Activated T-cell treated with anti-CD3 and anti-CD28 coated beads for 4 hours (primary cell): ENCODE results near the gene GPC4.
"Not testable (repeated sequence)": the region's sequence is repeated elsewhere in the genome, so short reads cannot be mapped to it uniquely, and the experiment has no call there.

Experiments used
- DNase-seq: peaks from one replicate; pipeline ENCODE4 v3.0.0-alpha.2; 2020

GPC4 gene

DNA sequence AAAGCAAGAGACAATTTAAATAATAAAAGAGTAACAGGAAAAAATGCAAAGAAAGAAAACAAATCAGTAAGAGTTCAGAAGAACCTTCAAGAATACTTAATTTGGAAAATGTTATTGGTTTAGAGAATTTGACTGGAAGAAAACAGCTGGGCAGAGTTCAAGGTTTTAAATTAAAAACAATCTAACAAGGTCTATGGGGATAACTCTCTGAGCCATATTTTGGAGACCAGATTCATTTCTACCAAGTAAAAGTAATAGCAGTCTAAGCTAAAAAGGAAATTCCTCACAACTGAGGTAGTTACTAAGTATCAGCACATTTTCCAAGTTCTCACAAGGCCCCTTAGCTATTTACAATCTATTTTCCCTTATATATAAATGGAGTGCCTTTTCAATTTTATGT is 114.7 kb downstream of the GPC4 start:
- no peak for DNase-seq

DNA sequence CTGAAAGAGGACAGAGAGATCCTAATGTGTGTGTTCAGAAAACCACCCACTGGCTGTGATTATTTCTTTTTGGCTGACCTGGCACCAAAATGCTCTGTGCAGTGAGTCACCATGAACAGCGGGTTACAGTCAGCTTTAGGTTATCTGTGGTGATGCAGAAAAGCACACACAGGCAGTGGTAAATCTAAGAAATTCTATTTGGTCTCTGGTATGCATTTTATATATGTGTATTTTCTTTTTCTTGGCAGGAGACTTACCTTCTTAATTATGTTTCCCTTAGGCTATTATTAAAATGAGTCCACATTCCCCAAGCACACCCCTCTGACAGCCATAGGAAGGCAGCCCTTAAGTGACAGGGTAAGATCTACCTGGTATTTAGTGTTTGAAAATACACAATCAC is 118.0 kb downstream of the GPC4 start:
- DNase-seq = no peak

DNA sequence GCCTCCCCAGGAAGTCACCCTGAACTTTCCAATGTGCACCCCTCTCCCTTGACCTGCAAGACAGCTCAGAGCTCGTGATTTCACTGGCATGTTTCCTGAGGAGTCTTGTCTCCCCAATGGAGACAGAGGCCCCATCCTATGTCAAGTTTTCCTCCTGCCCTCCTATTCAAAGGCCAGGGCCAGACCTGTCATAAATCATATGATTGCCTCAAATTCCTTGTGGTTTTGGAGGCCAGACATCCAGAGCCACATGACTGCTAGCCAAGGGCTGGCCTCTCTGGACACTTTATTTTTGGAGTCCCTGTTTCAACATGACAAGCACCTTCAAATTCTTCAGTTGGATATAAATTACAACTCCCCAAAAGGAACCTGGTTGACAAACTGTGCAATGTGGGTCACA is 121.2 kb downstream of the GPC4 start:
- DNase-seq = no peak

DNA sequence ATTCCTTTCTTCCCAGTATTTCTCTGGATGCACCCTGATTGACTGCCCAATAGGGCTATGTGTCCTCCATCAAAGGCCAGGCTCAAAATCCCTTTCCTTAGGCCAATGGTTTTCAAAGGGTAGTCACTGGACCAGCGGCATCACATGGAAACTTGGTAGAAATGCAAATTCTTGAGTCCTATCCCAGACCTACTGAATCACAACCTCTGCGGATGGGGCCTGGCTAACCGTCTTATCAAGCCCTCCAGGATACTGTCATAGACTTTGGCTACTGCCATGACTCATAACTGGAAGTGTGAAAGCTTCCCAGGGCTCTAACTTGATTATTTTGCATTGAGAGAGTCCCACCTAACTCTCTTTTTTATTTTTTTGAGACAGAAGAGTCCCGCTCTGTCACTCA is 125.2 kb downstream of the GPC4 start:
- no peak for DNase-seq

DNA sequence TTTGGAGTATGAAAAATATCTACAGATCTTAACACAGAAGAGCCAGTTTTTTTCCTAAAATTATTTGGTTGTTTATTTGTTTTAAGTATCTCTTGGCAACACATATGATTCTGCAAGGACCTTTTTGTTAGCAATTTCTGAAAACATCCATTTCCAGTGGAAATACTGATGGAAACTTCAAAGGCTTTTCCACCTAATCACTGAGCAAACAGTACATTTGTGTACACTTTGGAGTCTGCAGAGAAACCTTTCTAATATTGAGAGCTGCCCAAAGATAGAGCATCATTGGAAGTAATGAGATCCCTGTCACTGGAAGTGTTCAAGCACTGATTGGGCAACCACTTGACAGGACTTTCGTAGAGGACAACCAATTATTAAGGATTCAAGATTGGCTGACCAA is 127.4 kb downstream of the GPC4 start:
- no peak for DNase-seq

DNA sequence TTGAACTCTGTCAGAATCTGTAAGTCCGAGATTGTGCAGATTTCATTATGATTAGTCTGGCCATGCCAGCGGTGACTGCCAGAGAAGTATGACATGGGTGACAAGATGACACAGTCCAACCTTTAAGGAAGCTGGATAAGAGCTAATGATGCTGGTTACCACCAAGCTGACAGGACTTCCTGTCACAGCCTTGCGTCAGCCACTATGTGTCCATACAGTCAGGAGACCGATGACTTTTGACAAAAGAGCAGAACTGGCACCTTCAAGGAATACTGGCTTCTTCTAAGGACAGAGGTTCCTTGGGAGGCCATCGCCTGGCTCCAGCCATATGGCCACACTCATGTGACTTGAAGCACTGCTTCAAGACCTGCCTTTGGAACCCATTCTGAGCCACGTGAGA is 129.9 kb downstream of the GPC4 start:
- no peak for DNase-seq

DNA sequence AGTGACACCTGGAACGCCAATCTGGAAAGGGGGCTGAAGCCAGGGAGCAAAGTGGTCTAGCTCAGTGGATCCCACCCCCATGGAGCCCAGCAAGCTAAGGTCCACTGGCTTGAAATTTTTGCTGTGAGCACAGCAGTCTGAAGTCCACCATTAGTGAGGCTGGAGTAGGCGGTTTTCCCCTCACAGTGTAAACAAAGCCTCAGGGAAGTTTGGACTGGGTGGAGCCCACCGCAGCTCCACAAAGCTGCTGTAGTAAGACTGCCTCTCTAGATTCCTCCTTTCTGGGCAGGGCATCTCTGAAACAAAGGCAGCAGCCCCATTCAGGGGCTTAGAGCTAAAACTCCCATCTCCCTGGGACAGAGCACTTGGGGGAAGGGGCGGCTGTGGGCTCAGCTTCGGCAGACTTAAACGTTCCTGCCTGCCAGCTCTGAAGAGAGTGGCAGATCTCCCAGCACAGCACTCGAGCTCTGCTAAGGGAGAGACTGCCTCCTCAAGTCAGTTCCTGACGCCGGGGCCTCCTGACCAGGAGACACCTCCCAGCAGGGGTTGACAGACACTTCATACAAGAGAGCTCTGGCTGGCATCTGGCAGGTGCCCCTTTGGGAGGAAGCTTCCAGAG is 136.1 kb downstream of the GPC4 start:
- not testable (repeated sequence) for DNase-seq

DNA sequence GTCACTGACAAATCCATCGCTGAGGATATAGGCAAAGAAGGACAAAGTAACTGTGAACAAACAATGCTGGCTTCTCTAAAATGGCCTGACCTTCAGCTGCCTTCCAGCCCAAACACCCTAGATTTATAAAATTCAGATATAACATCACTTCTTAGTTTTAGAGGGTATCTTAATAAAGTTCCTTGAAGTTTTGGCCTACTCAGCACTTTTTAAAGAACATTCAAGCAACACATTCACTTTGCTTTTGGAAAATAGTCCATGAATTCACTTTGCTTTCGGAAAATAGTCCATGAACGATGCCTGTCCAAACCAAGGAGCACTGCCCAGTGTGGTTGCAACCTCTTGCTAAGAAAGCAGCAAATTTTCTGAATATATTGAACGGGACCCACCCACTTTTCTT is 142.1 kb downstream of the GPC4 start:
- DNase-seq = no peak

DNA sequence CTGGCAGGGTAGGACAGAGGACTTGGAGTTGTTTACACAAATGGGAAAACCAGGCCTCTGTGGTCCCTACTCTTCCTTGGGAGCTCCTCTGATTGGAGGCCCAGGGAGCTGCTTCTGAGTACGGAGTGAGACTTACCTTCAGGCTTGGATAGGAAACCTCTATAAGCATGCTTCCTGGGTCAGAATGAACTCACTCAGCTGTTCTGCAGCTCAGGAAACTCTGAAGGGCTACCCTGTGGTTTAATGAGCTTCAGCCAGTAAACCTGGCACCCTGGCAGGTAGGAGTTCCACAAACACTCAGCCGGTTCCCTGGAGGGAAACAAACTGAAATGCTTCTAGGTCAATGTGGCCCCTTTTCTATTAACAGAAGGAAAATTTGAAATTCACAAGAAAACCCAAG is 146.1 kb downstream of the GPC4 start:
- no peak for DNase-seq

DNA sequence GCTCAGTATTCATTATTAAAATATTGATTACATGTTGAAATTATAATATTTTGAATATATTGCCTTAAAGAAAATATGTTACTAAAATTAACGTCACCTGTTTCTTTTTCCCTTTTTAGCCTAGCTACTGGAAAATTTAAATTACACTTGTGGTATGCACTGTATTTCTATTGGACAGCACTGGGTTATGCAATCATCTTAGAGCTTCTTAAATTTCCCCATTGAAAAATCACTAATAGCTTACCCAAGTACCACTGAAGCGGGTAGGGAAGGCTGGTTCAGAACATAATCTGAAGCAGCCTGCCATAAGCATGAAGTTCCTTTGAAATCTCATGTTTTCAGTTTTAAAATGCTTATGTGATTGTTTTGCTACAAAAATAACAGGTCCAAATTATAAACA is 147.7 kb downstream of the GPC4 start:
- DNase-seq = no peak

DNA sequence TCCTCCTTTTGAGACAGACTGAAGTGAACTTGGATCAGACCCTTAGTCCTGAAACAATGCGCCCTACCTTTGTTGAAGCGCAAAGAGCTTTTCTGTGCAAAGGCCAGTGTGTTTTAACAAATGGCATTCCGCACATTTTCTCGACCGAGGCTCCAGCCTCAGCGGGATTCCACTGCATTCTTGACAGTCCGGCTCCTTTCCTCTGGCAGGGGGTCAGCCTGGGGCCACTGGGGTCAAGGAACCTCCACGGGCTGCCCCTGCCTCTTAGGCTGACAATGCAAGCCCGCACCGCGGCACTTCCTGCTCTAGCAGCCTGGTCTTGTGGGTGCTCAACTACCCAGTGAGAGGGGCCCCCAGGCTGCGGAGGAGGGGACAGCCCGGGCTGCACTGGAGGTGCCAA is 150.0 kb downstream of the GPC4 start:
- no peak for DNase-seq

DNA sequence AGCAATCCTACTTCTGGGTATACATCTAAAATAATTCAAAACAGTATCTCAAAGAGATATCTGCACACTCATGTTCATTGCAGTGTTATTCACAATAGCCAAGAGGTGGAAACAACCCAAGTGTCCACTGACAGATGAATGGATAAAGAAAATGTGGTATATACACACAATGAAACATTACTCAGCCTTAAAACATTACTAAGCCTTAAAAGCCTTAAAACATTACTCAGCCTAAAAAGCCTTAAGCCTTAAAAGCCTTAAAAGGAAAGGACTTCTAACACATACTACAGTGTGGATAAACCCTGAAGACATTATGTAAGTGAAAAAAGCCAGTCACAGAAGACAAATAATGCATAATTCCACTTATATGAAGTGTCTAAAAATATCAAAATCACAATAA is 156.8 kb downstream of the GPC4 start:
- no peak for DNase-seq

DNA sequence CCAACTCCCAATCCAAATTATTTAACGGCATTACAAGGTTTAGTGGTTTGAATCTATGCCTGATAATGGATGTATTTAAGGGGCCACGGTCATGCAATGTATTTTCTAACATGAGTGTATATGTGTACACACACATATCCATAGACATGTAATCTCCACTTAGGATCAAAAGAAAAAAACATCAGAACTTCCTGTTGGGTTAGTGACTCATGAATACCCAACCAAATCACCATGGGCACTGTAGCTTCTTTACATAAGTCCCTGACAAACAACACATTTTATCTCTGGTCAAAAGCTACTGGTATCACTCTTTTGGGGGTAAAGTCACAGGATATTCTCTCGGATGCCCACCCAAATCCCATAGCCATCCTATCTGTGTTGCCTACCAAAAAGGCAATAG is 160.6 kb downstream of the GPC4 start:
- DNase-seq = no peak

DNA sequence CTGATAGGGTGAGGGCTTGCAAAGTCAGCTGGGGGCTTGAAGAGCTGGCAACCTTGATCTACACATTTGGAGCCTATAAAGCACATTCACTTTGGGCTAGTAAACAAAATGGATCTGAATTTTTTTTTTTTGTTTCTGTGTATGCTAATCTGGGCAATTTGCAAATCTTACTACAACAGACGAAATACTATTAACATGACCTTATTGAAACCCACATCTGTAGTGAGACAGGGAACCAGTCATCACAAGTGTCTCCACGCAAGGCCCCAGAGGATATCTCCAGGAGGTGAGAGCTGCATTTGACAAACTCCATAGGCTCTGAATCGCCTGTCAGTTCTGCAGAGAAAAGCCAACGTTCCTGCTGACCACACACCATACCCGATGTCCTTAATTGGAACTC is 164.1 kb downstream of the GPC4 start:
- no peak for DNase-seq

DNA sequence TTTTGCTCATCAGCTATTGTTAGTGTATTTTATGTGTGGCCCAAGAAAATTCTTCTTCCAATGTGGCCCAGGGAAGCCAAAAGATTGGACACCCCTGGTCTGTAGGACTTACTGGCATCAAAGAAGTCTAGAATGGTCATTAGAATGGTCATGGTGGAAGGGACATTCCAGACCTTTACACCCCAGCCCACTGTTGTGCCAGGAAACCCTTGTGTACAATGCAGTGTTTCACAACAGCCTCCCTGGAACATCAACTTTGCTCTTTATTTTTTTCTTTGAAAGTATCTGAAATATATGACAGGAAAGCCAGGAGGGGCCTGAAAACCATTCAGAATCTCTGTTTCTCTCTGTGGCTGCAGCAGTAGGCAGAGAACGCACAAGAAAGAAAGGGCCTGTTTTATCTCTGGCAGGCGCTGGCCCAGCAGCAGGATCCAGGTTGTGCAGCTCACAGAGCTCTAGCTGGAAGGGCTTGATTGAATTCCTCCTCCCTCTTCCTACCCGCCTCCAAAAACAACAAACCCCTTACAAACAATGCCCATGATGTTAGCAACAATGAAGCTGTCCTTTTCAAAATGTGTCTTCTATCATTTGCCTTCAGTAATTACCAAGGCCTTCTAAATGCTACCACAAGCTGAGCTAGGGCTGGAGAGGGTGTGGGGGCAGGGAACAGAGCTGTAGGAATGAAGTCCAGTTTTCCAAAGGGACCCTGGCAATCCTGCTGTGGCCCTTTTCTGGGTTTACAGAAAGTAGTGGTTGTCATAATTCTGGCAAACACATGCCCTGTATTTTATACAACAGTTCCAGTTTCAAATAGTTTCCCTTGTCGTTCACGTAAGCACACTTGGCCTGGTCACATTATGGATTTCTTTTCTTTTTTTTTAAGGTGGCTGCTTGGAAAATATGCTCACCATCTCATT is 164.8 kb downstream of the GPC4 start:
- no peak for DNase-seq
